ENCODE measurements around the gene CEP152. TPM values are rescaled to one million over a fixed set of nuclear protein-coding genes. Genes with fewer than 3 reads are reported as not detected.

The CEP152 gene
- total RNA-seq, 1 experiment from 2014 or later: 13.9 TPM

- BruUV-seq (replicated peaks): no TSS peak
- H3K4me3 ChIP-seq (ENCODE audit: low read depth in 2 of 2, low read length in 2 of 2): no peak overlapping the region
- H3K27me3 ChIP-seq (ENCODE audit: control insufficient read depth, insufficient read depth, low read length): no peaks in the 10 kb centered on the region
- no peaks in the 10 kb centered on the region for H3K9me3 ChIP-seq (ENCODE audit: control insufficient read depth, insufficient read depth, low read depth, low read length)
- POLR2A ChIA-PET: no interaction called here
- H3K27ac ChIP-seq (ENCODE audit: low read length): no peak overlapping the region
- ATAC-seq (no peak), DNase-seq (ENCODE audit: low read depth, low spot score) (no peak)
- H3K4me1 ChIP-seq (ENCODE audit: control insufficient read depth, insufficient read depth, low read length): no peaks in the 10 kb centered on the region
- peaks cover 17% of the 10 kb centered on the region; the same call in 1 of the 2 replicates for H3K36me3 ChIP-seq (ENCODE audit: control insufficient read depth, insufficient read depth, low read length)
- in situ Hi-C loops (cut with HindIII; ENCODE audit: low pct_unique_long_range_greater_than_20kb, low sequenced_read_pairs) (no loop called here), intact Hi-C loops (cut with micrococcal nuclease; ENCODE audit: unreplicated experiment) (no loop called here)
- CTCF ChIA-PET: no interaction called here
- TF ChIP-seq SIN3A (IDR thresholded peaks at IDR 0.05; ENCODE audit: borderline replicate concordance, insufficient read depth, low read depth, low read length): no peak
- TF ChIP-seq, protein P1, sequence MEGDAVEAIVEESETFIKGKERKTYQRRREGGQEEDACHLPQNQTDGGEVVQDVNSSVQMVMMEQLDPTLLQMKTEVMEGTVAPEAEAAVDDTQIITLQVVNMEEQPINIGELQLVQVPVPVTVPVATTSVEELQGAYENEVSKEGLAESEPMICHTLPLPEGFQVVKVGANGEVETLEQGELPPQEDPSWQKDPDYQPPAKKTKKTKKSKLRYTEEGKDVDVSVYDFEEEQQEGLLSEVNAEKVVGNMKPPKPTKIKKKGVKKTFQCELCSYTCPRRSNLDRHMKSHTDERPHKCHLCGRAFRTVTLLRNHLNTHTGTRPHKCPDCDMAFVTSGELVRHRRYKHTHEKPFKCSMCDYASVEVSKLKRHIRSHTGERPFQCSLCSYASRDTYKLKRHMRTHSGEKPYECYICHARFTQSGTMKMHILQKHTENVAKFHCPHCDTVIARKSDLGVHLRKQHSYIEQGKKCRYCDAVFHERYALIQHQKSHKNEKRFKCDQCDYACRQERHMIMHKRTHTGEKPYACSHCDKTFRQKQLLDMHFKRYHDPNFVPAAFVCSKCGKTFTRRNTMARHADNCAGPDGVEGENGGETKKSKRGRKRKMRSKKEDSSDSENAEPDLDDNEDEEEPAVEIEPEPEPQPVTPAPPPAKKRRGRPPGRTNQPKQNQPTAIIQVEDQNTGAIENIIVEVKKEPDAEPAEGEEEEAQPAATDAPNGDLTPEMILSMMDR (IDR thresholded peaks at IDR 0.05): no peak
- no peak for TF ChIP-seq POLR2AphosphoS5 (IDR thresholded peaks at IDR 0.05; ENCODE audit: low read depth, low read length)
- TF ChIP-seq REST (IDR thresholded peaks at IDR 0.05; ENCODE audit: insufficient read depth in 1 of 2, low read depth in 2 of 2, low read length in 1 of 2): no peak
- TF ChIP-seq TCF7L2 (IDR thresholded peaks at IDR 0.05; ENCODE audit: low read depth, low read length): no peak
Observed at GRCh38 chr15:48757661-48758060, 53.2 kb downstream of the CEP152 start.

DNA sequence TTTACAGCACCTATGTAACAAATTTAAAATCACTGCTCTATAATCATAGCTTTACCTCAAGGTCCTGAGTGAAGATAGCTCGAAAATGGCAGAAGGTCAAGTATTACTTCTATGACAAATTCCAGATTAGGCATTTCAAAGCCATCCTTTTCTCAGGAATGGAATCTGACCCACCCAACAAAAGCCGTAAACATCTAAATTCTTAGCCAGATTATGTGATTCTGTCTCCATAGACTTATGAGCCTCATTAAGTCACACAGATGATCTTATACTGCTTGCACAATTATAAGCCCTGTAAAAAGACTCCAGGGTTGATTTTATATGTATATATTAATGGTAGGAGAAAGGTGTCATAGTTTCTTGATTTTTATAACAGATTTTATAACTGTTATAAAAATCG, 56.9 kb downstream of the CEP152 start:
- no peak overlapping the region for H3K27ac ChIP-seq (ENCODE audit: low read length)
- BruUV-seq (replicated peaks): no TSS peak
- H3K4me3 ChIP-seq (ENCODE audit: low read depth in 2 of 2, low read length in 2 of 2): no peak overlapping the region
- ChIA-PET POLR2A (no interaction called here), CTCF (no interaction called here)
- in situ Hi-C loops (cut with HindIII; ENCODE audit: low pct_unique_long_range_greater_than_20kb, low sequenced_read_pairs): no loop called here
- H3K36me3 ChIP-seq (ENCODE audit: control insufficient read depth, insufficient read depth, low read length): peaks cover 6% of the 10 kb centered on the region; the same call in 1 of the 2 replicates
- TF ChIP-seq, protein P1 (IDR thresholded peaks at IDR 0.05): no peak
- no peak for TF ChIP-seq TCF7L2 (IDR thresholded peaks at IDR 0.05; ENCODE audit: low read depth, low read length)
- no peak for TF ChIP-seq POLR2AphosphoS5 (IDR thresholded peaks at IDR 0.05; ENCODE audit: low read depth, low read length)
- no peak for TF ChIP-seq REST (IDR thresholded peaks at IDR 0.05; ENCODE audit: insufficient read depth in 1 of 2, low read depth in 2 of 2, low read length in 1 of 2)
- no peak for TF ChIP-seq SIN3A (IDR thresholded peaks at IDR 0.05; ENCODE audit: borderline replicate concordance, insufficient read depth, low read depth, low read length)
- H3K4me1 ChIP-seq (ENCODE audit: control insufficient read depth, insufficient read depth, low read length): no peaks in the 10 kb centered on the region
- no peaks in the 10 kb centered on the region for H3K9me3 ChIP-seq (ENCODE audit: control insufficient read depth, insufficient read depth, low read depth, low read length)
- DNase-seq (ENCODE audit: low read depth, low spot score) (no peak), ATAC-seq (no peak)
- H3K27me3 ChIP-seq (ENCODE audit: control insufficient read depth, insufficient read depth, low read length): no peaks in the 10 kb centered on the region
- intact Hi-C loops (cut with micrococcal nuclease; ENCODE audit: unreplicated experiment): no loop called here
